ENCODE measurements around the gene RABGAP1. TPM values are rescaled to one million over a fixed set of nuclear protein-coding genes. Genes with fewer than 3 reads are reported as not detected.

RABGAP1 gene
- total RNA-seq, 1 experiment from 2014 or later, result 64.0 TPM

DNA sequence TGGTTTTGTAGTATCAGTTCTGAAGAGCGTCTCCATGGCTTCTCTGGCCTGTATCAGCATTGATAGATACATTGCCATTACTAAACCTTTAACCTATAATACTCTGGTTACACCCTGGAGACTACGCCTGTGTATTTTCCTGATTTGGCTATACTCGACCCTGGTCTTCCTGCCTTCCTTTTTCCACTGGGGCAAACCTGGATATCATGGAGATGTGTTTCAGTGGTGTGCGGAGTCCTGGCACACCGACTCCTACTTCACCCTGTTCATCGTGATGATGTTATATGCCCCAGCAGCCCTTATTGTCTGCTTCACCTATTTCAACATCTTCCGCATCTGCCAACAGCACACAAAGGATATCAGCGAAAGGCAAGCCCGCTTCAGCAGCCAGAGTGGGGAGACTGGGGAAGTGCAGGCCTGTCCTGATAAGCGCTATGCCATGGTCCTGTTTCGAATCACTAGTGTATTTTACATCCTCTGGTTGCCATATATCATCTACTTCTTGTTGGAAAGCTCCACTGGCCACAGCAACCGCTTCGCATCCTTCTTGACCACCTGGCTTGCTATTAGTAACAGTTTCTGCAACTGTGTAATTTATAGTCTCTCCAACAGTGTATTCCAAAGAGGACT, 94.2 kb downstream of the RABGAP1 start:
- TF ChIP-seq, protein P1, sequence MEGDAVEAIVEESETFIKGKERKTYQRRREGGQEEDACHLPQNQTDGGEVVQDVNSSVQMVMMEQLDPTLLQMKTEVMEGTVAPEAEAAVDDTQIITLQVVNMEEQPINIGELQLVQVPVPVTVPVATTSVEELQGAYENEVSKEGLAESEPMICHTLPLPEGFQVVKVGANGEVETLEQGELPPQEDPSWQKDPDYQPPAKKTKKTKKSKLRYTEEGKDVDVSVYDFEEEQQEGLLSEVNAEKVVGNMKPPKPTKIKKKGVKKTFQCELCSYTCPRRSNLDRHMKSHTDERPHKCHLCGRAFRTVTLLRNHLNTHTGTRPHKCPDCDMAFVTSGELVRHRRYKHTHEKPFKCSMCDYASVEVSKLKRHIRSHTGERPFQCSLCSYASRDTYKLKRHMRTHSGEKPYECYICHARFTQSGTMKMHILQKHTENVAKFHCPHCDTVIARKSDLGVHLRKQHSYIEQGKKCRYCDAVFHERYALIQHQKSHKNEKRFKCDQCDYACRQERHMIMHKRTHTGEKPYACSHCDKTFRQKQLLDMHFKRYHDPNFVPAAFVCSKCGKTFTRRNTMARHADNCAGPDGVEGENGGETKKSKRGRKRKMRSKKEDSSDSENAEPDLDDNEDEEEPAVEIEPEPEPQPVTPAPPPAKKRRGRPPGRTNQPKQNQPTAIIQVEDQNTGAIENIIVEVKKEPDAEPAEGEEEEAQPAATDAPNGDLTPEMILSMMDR (conservative IDR thresholded peaks at IDR 0.05; ENCODE audit: low read depth, low read length), result no peak
- no peak for TF ChIP-seq EZH2 (IDR thresholded peaks at IDR 0.05; ENCODE audit: borderline replicate concordance, low read depth, low read length, poor library complexity, severe bottlenecking)
- CTCF ChIA-PET, result no interaction called here
- no peak overlapping the region for H3K4me3 ChIP-seq (ENCODE audit: low read depth, low read length, poor library complexity, severe bottlenecking)
- no peaks in the 10 kb centered on the region for H3K36me3 ChIP-seq (ENCODE audit: insufficient read depth, low read length, poor library complexity, severe bottlenecking)
- H3K27ac ChIP-seq (ENCODE audit: low read depth, low read length, poor library complexity, severe bottlenecking), result no peak overlapping the region
- H3K9me3 ChIP-seq (ENCODE audit: low read depth, low read length, poor library complexity, severe bottlenecking), result no peaks in the 10 kb centered on the region
- intact Hi-C loops (cut with micrococcal nuclease; ENCODE audit: unreplicated experiment), result no loop called here
- peaks cover 24% of the 10 kb centered on the region for H3K4me1 ChIP-seq (ENCODE audit: insufficient read depth, low read length, poor library complexity, severe bottlenecking)
- POLR2A ChIA-PET (ENCODE audit: low non-redundant PET), result no interaction called here
- no TSS peak for BruUV-seq (replicated peaks)
- no peak for DNase-seq (ENCODE audit: low spot score)
- no peaks in the 10 kb centered on the region for H3K27me3 ChIP-seq (replicated peaks; ENCODE audit: insufficient read depth, low read depth, low read length, poor library complexity)

DNA sequence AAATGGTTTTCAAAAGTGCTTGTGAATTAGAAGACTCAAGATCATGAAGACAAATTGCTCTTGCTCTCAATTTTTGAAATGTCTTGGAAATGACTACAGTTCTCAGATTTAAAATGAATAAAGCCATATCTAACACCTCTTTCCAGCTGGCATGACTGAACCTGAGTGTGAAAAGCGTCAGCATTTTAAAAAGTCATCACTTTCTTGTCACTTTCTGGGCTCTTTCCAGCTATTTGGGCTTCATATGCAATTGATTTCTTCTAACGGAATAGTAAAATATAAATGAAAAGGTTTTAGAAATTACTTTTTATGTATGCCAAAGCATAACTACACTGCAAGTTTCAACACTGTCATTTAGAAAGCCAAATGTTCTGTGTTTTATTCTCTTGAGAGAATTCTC, 95.0 kb downstream of the RABGAP1 start:
- BruUV-seq (replicated peaks), result no TSS peak
- no peak overlapping the region for H3K4me3 ChIP-seq (ENCODE audit: low read depth, low read length, poor library complexity, severe bottlenecking)
- peaks cover 24% of the 10 kb centered on the region for H3K4me1 ChIP-seq (ENCODE audit: insufficient read depth, low read length, poor library complexity, severe bottlenecking)
- intact Hi-C loops (cut with micrococcal nuclease; ENCODE audit: unreplicated experiment), result no loop called here
- no peaks in the 10 kb centered on the region for H3K36me3 ChIP-seq (ENCODE audit: insufficient read depth, low read length, poor library complexity, severe bottlenecking)
- H3K27ac ChIP-seq (ENCODE audit: low read depth, low read length, poor library complexity, severe bottlenecking), result no peak overlapping the region
- POLR2A ChIA-PET (ENCODE audit: low non-redundant PET), result no interaction called here
- DNase-seq (ENCODE audit: low spot score), result no peak
- CTCF ChIA-PET, result no interaction called here
- no peaks in the 10 kb centered on the region for H3K27me3 ChIP-seq (replicated peaks; ENCODE audit: insufficient read depth, low read depth, low read length, poor library complexity)
- TF ChIP-seq, protein P1 (conservative IDR thresholded peaks at IDR 0.05; ENCODE audit: low read depth, low read length), result no peak
- TF ChIP-seq EZH2 (IDR thresholded peaks at IDR 0.05; ENCODE audit: borderline replicate concordance, low read depth, low read length, poor library complexity, severe bottlenecking), result no peak
- H3K9me3 ChIP-seq (ENCODE audit: low read depth, low read length, poor library complexity, severe bottlenecking), result no peaks in the 10 kb centered on the region

DNA sequence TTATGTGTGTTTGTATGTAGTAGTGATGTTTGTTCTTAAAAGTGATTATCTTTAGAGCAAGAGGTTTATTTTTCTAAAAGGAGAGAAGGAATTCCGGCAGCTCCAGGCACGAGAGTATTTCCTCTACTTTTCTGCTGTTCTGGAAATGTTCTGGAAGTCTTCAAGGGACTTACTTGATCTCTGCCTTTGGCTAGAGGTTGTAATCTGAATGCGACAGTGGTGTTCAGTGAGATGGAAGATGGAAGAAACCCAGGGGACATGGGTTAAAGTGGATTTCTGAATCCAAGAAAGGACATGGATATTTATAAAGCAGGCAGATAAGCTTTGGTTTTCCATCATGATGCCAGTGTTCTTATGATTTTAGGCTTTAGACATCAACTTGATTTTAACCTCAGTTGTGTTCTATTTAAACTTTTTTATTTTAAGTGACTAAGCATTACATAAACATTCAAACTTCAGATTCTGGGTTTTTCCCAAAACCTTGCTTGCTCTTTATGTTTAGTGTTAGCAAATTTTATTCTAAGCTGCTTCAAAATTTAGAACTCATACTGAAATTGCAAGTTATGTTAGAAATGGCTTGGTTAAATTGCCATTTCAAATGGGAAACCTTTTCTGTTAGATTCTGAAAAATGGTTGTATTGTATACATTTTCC, 96.2 kb downstream of the RABGAP1 start:
- Histone ChIP-seq H3K36me3 (ENCODE audit: insufficient read depth, low read length, poor library complexity, severe bottlenecking) (peaks cover 1% of the 10 kb centered on the region), H3K9me3 (ENCODE audit: low read depth, low read length, poor library complexity, severe bottlenecking) (no peaks in the 10 kb centered on the region), H3K27me3 (replicated peaks; ENCODE audit: insufficient read depth, low read depth, low read length, poor library complexity) (no peaks in the 10 kb centered on the region), H3K4me3 (ENCODE audit: low read depth, low read length, poor library complexity, severe bottlenecking) (no peak overlapping the region), H3K4me1 (ENCODE audit: insufficient read depth, low read length, poor library complexity, severe bottlenecking) (peaks cover 22% of the 10 kb centered on the region), H3K27ac (ENCODE audit: low read depth, low read length, poor library complexity, severe bottlenecking) (no peak overlapping the region)
- intact Hi-C loops (cut with micrococcal nuclease; ENCODE audit: unreplicated experiment), result no loop called here
- CTCF ChIA-PET, result no interaction called here
- BruUV-seq (replicated peaks), result no TSS peak
- no peak for TF ChIP-seq EZH2 (IDR thresholded peaks at IDR 0.05; ENCODE audit: borderline replicate concordance, low read depth, low read length, poor library complexity, severe bottlenecking)
- TF ChIP-seq, protein P1 (conservative IDR thresholded peaks at IDR 0.05; ENCODE audit: low read depth, low read length), result no peak
- POLR2A ChIA-PET (ENCODE audit: low non-redundant PET), result no interaction called here
- DNase-seq (ENCODE audit: low spot score), result no peak

Data from A673 (cell line).